CD4-positive, alpha-beta T cell treated with Interleukin-6 for 4 hours (primary cell): Measurements from ENCODE around the gene NT5DC4.

Experiments
- DNase-seq: peaks from one replicate; pipeline ENCODE4 v3.0.0-alpha.2; 2020; ENCODE audit warnings: mixed read lengths

NT5DC4 gene

DNA sequence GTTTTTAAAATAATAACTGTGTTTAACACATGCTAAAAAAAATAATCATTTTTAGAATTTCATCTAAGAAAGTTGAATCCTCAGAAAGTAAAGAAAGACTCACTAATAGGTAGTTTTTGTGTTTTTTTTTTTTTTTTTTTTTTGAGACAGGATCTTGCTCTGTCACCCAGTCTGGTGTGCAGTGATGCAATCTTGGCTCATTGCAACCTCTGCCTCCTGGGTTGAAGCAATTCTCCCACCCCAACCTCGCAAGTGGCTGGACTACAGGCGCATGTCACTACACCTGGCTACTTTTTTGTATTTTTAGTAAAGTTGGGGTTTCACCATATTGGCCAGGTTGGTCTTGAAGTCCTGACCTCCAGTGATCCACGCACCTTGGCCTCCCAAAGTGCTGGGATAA, 36.4 kb downstream of the NT5DC4 start:
- no peak for DNase-seq

DNA sequence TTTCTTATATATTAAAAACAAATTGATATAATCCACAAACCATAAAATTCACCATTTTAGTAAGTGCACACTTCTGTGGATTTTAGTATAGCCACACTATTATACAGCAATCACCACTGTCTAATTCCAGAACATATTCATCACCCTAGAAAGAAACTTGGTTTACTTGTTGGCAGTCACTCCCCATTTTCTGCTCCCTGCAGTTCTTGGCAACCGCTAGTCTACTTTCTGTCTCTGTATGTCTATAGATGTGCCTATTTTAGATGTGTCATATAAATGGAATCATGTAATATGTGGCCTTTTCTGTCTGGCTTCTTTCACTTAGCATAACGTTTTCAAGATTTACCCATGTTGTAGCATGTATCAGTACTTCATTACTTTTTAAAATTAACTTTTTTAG, 37.9 kb downstream of the NT5DC4 start:
- no peak for DNase-seq

DNA sequence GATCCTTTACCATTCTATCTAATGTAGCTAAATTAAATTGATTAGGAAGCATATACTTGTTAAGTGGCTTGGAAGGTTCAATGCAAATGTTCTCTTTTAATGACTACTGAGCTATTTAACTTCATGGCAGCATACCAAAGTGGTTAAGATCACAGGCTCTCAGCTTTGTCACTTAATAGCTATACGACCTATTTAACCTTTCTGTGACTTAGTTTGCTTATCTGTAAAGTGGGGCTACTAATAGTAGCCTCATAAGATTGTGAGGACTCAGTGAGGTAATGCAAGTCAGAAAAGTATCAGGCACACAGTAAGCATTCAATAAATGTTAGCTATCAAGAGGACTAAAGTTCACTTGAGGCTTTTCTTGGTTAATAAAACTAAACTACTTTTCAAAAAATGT, 39.3 kb downstream of the NT5DC4 start:
- DNase-seq, result no peak

DNA sequence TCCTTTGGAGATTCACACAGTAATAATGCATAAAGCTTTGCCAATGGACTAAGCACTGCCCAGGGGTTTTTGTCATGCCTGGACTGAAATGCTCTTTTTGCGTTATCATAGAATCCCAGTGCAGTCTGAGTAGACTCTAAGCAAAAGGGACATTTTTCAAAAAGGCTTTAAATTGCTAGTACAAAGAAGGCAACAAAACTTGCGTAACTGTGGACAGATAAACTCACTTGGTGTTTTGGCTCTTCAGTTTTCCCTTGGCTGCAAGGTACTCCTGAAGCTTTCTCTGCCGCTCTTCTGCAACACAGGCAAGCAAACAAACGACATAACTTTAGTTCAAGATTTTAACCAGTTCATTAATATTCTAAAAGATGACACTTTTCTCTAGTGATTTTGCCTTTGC, 41.5 kb downstream of the NT5DC4 start:
- DNase-seq, result no peak

DNA sequence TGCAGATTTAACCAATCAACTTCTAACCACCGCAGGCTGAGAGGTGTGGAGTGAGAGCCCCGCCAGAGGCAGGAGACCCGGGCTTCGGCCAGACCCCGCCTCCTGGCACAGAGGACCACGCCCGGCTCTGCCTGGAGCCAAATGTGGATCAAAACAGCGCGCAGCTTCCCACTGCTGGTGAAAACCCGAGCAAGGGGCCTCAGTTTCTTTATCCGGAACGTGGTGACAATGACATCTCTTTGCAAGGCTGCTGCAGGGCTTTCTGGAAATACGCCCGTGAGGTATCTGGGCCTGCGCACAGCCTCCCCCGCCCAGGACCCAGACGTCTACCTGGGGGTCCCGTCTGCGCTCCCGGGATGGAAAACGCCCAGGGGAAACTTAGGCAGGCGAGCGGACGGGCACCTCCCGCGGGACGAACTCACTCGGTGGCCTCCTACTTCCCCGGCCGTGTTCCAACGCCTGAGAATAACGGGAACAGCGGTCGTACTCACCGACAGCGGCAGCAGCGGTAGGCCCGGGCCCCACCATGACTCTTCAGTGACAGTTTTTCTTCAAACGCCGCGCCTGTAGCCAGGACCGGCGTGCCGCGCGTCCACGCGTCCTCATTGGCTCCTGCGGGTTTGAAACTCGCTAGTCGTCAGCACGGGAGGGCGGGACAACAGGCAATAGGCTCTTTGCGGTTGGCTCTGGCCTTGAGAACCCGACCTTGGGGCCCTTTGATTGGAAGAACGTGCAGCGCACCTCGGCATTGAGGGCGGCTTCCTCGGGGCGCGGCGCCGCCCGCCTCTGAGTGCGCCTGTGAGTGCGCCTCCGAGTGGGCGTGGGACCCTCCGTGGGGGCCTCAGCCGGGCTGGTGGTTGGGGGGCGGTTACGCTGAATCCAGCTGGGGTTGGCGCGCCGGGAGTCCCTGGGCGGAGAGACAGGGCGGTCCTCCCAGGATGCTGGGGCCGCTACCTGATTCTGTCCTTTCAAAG, 43.5 kb downstream of the NT5DC4 start, which contains the start of gene CKAP2L:
Gene CKAP2L (minus strand): TSS at position 539 of the 974 bp plus-strand sequence. CDS start 11 bp downstream, at position 528.
- DNase-seq, result peak; percentile 96

DNA sequence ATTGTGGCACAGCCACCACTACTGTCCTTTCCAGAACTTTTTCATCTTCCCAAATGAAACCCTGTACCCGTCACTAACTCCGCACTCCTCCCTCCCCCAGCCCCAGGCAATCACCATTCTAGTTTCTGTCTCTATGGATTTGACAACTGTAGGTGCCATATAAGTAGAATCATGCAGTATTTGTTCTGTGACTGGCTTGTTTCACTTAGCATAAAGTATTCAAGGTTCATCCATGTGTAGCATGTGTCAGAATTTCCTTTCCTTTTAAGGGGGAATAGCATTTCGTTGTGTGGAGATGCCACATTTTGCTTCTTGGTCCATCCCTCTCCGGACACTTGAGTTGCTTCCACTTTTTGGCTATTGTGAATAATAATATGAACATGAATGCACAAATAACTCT, 44.4 kb downstream of the NT5DC4 start:
- DNase-seq, result no peak

DNA sequence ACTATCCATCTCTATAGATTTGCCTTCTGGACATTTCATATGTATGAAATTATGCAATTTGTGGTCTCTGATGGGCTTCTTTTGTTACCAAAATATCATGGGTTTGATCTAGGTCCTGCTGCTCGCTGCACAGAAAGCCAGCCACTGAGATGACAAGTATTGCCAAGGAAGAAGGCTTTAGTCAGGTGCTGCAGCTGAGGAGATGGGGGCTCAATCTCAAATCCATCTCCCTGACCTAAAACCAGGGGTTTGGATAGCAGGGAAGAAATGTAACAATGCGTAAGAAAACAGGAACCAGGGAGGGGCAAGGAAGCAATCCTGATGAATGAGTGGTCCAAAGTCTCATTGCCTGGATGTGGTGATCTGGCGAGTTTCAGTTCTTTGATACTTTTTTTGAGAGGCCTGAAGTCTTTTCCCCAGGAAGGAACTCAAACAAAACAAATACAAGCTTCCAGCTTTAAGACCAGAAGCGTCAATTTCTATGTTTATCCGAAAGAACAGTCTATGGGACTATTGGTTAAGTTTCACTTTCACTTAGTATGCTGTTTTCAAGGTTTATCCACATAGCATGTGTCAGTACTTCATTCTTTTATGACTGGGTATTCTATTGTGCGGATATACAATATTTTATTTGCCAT, 47.0 kb downstream of the NT5DC4 start:
- DNase-seq, result no peak

DNA sequence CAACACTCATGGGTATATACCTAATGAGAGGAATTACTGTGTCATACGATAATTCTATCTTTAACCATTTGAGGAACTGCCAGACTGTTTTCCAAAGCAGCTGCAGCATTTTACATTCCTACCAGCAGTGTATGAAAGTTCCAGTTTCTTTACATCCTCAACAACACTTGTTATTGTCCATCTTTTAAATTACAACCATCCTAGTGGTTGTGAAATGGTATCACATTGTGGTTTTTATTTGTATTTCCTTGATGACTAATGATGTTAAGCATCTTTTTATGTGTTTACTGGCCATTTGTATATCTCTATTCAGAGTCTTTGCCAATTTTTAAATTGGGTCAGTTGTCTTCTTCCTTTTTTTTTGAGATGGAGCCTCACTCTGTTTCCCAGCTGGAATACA, 47.6 kb downstream of the NT5DC4 start:
- no peak for DNase-seq

DNA sequence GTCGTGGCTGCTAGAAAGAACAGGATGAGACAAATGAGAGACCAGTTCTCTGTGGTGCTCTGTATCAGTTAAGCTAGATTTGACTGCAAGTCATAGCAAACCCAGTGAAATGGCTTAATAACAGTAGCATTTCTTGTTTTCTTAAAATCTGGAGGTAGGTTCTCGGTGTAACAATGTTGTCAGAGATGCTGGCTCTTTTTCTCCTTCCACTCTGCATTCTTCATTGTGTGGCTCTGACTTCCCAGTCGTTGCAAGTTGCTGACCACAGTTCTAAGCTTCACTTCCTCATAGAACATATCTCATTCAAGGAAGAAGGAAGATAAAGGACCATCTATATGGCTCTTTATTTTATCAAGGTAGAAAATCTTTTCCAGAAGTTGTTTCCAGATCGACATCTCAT, 51.5 kb downstream of the NT5DC4 start:
- no peak for DNase-seq

DNA sequence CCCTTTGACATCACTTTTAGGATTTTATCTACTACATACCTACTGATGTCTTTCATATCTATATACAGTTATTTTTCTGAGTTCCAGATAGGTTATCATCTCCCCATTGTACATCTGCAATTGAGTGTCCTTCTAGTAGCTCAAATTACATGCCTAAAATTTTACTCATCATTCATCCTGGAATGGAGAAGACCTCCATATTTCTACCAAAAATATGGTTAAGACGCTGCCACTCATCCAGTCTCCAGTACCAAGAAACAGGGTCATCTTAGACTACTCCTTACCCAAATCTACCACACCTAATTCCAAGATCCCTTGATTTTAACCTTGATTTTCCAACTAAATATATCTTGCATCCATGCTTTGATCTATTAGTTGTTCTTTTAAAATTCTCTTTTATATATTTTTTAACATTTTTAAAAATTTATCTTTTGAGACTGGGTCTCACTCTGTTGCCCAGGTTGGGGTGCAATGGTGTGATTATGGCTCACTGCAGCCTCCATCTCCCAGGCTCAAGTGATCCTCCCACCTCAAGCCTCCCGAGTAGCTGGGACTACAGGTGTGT, 52.2 kb downstream of the NT5DC4 start:
- no peak for DNase-seq

DNA sequence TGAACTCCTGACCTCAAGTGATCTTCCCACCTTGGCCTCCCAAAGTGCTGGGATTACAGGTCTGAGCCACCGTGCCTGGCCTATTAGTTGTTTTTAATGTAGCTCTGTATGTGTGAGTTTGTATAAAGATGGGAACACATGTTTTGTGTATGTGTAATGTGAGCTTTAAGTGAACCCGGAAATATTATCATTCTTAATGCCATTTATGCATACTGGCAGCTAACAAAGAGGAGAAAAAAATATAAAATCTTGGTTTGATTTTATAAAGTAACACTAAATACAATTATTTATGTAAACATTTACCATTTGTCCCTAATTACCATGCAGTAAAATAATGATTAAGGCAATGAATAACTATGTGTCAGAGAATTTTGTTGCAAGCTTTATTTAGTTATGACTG, 52.7 kb downstream of the NT5DC4 start:
- no peak for DNase-seq

DNA sequence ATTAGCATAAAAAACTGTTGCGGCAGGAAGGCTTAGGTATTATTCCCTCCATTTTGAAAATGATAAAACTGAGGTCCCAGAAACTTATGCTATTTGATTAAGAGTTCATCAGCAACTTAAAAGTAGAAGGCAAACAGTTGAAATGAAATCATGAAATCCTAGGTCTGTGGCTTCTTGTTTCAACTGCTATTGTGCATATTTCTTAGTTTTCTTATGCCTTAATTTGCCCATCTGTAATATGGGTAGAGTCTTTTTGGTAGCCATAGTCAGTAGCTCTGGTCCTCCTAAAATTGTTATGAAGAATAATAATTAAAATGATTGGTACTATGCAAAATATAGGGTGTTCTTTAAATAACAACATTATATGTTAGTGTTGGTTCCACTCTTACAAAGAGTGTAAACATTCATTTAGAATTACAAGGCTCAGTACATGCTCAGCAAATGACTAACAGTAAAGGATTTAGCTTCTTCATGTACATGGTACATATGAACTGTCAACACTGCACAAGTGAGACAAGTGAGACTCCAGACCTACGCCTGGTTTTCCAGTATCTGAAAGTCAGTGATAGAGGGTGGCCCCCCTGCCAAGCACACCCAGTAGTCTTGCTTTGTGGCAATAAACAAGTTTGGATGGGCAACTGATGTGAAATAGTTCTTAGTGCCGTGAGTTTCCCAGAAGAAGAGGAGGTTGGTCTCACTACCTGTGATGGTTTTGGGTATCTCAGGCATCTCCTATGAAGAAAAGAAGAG, 53.9 kb downstream of the NT5DC4 start:
- DNase-seq, result no peak

DNA sequence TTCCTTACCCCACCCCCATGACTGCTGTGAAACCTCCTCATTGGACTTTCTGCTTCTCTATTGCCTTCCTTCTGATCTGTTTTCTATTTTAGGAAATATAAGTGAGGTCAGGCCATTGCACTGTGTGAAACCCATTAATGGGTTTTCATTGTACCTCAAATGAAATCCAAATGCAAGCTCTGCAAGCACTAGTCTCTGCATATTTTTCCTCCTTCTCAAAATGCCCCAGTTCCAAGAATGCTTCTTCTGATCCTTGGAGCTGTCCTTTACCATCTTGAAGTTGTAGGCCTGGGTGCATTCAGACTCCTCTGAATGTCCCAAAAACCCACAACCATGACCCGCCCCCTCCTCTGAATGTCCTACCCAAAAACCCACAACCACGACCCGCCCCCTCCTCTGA, 55.3 kb downstream of the NT5DC4 start:
- no peak for DNase-seq

DNA sequence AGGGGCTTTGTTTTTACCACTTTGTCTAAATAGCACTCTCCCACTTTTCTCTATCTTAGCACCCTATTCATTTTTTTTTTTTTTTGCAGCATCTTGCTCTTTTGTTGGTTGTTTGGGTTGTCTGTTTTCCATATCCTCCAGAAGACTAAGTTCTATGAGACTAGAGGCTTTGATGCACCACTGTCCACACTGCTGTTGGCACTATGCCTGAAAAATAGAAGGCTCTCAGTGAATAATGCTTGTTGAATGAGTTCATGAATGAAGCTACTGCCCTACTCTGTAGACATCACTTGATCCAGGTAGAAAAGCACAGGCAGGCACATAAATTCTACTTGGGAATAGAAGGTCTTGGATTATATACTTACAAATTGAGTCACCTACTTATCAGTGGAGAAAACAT, 56.2 kb downstream of the NT5DC4 start:
- DNase-seq, result no peak

DNA sequence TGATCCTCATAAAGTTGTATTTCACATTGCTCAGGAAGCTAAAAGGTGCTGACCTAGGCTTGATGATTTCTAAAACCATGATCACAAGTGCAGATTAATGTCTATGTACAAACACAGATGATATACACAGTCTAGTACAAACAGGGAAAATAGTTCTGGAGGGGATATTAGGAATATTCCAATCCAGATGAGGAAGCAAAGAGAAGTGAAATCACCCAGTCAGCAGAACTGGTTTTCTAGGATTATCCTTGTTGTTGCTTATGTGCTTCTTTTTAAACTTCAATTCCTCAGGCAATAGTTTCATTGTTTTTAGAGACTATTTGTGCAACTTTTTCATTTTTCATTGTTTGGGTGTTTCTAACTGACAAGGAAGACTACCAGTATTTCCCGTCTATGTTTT, 58.8 kb downstream of the NT5DC4 start:
- no peak for DNase-seq

DNA sequence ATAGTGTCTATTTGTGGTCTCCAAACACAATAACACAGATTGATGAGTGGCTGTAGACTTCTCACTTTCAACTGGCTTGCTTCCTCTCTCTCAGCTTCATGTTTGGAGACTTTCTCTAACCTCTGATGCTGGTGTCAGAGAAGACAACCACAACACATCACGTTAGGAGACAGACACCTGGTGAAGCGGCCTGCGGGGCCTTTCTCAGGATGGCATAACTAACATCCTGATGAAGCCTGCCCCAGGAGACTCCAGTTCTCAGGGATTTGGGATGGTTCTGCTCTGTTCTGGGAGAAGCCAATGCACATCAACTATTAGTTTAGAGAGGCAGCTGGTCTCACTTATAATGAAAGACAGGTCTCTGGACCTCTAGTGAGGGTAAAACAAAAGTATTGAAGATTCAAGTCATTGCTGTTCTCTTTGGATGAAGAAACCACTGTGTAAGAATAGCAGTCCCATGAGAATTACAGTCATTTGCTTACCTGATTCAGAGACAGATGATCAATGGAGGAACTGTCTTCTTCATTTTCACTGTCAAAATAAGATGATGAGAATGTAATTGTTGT, 61.5 kb downstream of the NT5DC4 start:
- DNase-seq, result no peak

DNA sequence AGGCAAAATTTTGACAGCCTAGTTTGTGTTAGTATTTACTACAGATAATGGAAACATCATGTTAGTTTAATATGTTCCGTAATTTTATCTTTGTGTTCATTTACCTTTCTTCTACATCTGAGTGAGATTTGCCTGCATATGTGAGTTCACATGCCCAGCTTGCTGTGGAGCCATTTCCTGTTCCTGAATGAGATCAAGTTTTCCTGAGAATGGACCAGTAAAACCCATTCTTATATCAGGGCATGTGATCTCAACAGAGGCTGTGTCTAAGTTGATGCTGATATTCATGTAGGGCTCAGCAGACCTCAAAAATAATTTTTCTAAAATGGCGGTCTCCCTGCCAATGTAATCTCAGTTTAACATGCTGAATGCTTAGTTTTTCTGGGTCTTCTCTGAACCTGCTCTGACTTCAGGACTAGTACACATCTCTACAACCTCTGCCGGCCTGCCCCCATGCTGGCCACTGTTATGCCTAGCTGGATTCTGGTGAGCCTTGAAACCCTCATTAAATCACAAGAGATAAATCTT, 62.4 kb downstream of the NT5DC4 start:
- DNase-seq, result no peak

DNA sequence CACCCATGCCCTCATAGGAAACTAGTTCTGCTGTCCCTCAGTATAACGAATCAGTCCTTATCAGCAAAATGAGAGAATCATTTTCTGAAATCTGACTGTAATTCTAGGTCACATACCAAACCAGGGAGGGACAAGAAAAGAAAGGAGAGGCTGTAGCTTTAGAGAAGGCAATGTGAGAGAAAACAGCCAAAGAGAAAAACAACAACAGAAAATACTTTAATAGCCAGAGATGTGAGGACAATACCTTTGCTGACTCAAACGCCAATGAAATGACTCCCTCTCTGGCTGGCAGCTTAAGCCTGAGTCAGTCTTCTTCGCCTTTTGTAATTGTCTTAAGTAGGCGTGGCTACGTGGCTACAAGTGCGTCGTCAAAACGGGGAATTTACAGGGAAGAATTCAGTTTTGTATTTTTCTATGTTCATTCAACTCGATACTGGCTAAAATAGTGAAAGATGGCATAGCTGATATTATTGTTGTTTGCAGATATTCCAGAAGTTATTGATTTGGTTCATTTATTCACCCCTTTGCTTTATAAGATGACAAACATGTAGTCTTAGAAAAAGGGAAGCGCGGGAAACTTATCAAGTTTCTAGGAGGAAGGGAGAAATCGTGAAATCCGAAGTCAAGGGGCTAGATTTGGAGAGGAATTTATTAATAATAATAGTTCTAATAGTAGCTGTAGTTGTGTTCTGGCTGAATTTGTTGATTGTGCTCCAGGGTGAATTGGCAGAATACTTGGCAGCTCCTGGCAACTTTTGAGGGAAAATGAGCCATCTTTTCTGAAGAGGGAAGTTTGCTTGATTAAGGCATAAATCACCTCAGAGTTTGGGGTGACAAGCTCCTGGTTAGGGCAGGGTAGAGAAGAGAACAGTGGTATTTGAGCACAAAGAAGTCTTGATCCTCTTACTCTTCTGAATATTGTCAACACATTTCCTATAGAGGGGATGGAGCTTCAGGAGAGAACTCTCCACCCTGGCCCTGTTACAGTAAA, 63.7 kb downstream of the NT5DC4 start, which contains the start of gene IL1A:
Gene IL1A (minus strand): TSS at position 295 of the 991 bp plus-strand sequence. CDS start 723 bp downstream, outside the sequence.
- no peak for DNase-seq

DNA sequence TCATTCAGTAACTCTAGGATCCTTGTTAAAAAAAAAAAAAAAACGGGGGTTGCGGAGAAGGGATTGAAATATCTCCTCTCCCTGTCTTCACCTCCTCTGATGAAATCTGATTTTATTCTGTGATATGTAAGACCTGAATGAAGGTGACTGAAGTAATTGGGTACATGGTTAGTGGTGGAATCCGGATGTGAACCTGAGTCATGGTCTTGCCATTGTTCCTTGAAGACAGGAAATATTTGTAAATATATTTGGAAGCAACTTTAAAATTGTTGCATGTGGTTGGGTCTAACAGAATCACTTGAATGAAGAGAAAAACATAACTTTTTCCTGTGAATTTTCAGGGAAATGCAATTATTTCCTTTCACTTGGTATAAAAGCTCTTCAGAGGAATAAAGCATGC, 66.5 kb downstream of the NT5DC4 start:
- DNase-seq, result no peak

DNA sequence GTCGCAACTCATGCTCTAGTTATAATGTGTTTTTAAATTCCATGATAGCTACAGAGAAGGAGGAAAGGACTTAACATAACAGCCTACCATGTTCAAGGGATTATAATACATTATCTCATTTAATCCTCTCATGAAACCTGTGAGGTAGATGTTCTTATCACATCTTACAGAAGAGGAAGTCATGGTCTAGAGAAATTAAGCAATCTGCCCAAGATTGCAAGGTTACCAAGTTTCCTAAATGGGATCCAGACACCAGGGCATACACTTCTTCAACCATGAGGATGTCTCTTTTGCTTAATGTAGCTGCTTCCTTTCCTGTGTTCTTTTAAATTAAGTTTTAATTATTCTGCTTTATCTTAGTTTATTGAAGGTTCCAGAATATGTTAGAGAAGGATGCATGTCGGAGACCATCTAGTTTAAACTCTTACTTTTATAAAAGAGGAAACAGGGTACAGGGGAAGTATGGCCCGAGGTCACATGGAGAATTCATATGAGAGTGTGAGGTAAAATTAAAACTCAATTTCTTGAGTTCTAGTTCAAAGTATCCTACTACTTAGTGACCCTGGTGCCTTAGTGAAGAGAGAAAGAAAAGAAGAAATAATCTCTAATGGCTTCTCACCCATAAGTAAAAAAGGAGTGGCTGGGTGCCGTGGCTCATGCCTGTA, 67.0 kb downstream of the NT5DC4 start:
- DNase-seq, result no peak
